GM12878 (cell line): ENCODE results near the gene ANGEL2.

ENCODE experiments used
- FOXM1 ChIP-seq: IDR thresholded peaks from 2 replicates; pipeline ENCODE4 v1.6.1; 2012; ENCODE audit warnings: low read depth, mild to moderate bottlenecking, inconsistent platforms, low read length, moderate library complexity
- MTA2 ChIP-seq: fragments of 450-650 bp; IDR thresholded peaks from 2 replicates; pipeline ENCODE4 v1.6.1; 2016; ENCODE audit warnings: low read depth, mild to moderate bottlenecking, moderate library complexity
- SIX5 ChIP-seq: IDR thresholded peaks from 2 replicates; pipeline ENCODE4 v1.6.1; 2011; ENCODE audit warnings: mild to moderate bottlenecking, low read depth, low read length, moderate library complexity; ENCODE audit not compliant: severe bottlenecking
- SMAD1 ChIP-seq: fragments of 450-650 bp; IDR thresholded peaks from 2 replicates; pipeline ENCODE4 v1.6.1; 2018; ENCODE audit warnings: mild to moderate bottlenecking, low read depth; ENCODE audit not compliant: partially characterized antibody
- ZNF274 ChIP-seq: IDR thresholded peaks from one replicate; pipeline ENCODE4 v1.8.0; 2011; ENCODE audit not compliant: insufficient read length, insufficient read depth

DNA sequence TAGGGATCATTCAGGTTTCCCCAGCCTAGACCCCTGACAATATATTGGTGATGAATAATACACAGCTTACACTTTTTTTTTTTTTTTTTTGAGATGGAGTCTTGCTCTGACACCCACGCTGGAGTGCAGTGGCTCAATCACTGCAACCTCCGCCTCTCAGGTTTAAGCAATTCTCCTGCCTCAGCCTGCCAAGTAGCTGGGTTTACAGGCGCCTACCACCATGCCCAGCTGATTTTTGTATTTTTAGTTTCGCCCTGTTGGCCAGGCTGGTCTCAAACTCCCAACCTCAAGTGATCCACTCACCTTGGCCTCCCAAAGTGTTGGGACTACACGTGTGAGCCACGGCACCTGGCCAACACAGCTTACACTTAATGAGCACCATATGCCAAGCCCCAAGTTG, 58.1 kb downstream of the ANGEL2 start:
- no peak for TF ChIP-seq SIX5
- no peak for TF ChIP-seq ZNF274
- TF ChIP-seq FOXM1 = no peak
- no peak for TF ChIP-seq MTA2
- no peak for TF ChIP-seq SMAD1
